Keratinocyte (primary cell): Measurements from ENCODE around the gene ATXN10.

Source experiments
- EZH2 ChIP-seq: IDR thresholded peaks from one replicate; pipeline ENCODE4 v1.6.1; 2012; ENCODE audit warnings: inconsistent platforms, mild to moderate bottlenecking, low read length, moderate library complexity
- TF ChIP-seq, protein P1 (sequence below), 3 experiments: IDR thresholded peaks in 1 of 3; conservative IDR thresholded peaks in 1 of 3; optimal IDR thresholded peaks in 1 of 3; 2 replicates in 2 of 3; 3 replicates in 1 of 3; pipeline versions ENCODE3 to v1.5.1; 2011; ENCODE audit warnings: low read length in 3 of 3, mild to moderate bottlenecking in 3 of 3, moderate library complexity in 2 of 3, control low read depth in 1 of 3, inconsistent platforms in 1 of 3; ENCODE audit not compliant: insufficient read depth in 2 of 3; ENCODE audit errors: extremely low read depth in 1 of 3

DNA sequence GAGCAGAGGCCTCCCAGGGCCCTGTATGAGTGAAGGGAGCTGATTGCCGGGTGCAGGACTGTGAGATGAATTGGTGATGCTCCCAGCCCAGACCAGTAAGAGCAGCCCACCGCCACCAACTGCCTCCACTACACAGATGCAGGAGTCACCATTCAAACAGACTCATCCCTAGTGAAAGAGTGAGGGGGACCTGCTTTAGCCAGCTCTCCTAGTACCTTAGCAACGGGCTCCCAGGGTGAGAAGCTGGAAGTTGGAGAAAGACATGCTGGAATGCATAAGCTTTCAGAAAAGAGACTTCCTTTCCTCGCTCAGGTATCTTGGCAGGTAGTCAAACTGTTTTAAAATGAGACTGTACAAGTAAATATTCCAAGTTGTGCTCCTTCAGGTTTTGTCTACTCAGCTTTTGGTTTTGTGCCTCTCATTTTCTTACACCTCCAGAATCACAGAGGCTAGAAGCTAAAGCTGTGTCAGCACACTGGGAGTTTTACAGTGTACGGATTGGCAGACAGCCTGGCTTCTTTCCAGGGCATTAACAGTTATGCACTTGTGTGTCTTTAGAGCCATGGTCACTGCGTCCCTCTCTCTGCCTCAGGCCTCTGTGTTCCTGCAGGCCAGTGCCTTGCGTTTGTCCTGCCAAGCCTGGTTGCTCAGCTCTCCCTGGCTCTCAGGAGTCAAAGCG lies 146.2 kb downstream of the ATXN10 start:
- TF ChIP-seq, protein P1, sequence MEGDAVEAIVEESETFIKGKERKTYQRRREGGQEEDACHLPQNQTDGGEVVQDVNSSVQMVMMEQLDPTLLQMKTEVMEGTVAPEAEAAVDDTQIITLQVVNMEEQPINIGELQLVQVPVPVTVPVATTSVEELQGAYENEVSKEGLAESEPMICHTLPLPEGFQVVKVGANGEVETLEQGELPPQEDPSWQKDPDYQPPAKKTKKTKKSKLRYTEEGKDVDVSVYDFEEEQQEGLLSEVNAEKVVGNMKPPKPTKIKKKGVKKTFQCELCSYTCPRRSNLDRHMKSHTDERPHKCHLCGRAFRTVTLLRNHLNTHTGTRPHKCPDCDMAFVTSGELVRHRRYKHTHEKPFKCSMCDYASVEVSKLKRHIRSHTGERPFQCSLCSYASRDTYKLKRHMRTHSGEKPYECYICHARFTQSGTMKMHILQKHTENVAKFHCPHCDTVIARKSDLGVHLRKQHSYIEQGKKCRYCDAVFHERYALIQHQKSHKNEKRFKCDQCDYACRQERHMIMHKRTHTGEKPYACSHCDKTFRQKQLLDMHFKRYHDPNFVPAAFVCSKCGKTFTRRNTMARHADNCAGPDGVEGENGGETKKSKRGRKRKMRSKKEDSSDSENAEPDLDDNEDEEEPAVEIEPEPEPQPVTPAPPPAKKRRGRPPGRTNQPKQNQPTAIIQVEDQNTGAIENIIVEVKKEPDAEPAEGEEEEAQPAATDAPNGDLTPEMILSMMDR (optimal IDR thresholded peaks at IDR 0.05 in 1 of 3, IDR thresholded peaks at IDR 0.05 in 1 of 3, conservative IDR thresholded peaks at IDR 0.05 in 1 of 3; ENCODE audit: extremely low read depth in 1 of 3, insufficient read depth in 2 of 3, low read length in 3 of 3): no peak
- TF ChIP-seq EZH2: no peak
